DMS53 (cell line): ENCODE results near the gene APH1B.

ENCODE experiments used
- DNase-seq: peaks from one replicate; lab custom pipeline; 2025; lab: John Stamatoyannopoulos, UW

APH1B gene

DNA sequence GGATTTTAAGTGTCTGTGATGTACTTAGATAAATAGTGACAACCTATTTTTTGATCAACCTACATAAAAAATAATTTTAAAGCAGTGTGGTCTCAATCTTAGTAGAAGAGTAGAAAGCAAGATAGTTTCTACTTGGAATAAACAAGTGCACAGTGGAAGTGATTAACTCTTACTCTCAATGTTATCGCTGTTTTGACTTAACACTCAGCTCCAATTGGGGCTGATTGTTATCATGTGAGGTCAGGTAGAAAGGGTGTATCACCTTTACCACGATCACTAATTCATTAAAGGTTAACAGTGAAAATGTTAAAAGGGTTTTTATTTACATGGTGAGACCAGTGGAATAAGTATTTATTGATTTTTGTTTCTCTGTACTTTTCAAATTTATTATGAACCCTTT, 22.4 kb upstream of the APH1B start:
- no peak for DNase-seq

DNA sequence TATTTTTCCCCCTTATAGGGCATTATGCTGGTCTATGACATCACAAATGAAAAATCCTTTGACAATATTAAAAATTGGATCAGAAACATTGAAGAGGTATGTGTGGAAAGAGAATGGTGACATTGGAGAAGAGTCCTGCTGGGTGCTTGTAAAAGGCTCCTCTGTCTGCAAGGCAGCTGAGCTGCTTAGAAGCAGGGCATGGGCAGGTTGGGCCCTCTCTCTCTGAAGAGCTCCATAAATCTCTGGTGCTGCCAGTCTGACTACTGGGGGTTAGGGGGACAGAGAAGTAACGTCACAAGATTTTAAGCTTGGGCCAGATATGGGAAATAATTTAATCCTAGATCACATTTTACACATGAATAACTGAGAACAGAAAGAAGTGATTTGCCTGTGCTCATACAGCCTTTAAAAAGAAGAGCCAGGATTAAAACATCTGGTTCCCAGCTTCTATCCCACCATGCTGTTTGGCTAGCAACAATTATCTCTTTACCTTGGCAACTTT, 21.9 kb upstream of the APH1B start:
- no peak for DNase-seq

DNA sequence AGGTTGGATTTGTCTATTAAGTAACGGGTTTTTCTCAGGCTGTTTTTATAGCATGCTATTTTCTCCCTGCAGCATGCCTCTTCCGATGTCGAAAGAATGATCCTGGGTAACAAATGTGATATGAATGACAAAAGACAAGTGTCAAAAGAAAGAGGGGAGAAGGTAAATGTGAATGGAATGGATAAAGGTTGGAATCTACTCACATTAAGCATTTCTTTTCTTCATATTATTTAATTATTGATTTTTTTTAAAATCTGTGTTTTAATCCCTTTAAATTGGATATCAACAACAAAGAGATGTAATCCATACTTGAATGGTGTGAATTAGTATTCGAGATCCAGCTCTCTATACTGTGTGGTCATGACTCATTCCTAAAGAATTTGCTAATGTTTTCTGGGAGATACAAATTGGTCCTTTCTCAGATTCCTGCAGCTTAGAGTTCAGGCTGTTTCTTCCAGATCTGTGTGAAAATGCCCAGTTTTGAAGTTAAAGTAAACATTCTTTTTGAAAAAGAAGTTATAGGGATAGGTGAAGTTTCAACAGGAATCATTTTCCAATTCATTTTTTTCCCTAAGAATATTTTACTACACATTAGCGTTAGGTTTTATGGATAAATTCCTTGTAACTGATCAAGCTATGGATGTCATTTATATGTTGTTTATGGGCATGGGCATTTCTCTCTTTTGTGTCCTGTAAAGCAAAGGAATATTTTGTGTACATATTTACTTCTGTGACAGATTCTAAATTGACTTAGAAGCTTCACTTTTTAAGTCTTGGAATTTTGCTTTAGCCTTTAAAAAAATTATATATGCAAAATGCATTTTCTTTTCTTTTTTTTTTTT, 20.8 kb upstream of the APH1B start:
- no peak for DNase-seq

DNA sequence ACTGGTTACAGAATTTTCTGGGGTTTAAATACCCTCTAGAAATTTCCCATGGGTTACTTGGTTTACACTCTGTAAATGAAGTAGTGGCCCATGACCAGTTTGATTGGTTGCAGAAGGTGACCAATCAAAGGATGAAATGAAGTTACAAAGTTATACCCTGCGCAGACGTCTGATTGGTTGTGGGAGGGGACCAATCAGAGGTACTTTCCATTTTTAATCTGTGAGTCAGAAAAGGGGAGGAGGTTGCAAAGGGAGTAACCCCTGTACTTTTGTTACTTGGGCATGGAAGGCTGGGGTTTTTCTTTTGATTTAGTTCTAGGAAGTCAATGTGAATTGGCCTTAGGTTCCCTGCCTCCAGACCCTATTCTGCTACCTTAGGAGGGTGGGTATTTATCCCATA, 18.7 kb upstream of the APH1B start:
- no peak for DNase-seq

DNA sequence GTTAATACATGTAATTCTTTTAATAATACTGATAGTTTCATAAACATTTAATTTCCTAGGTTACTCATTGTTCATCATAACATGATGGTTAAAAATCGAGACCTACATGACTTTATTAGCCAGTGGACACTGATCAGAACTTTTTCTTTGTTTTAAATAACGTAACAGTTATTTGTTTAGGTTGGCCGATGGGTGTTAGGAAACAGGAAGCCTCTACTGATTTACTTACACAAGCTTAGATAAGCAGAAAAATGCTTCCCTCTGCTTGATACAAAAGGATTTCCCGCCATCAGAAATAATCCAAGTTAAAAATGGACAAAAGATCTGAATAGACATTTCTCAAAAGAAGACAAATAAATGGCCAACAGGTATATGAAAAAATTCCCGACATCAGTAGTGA, 16.6 kb upstream of the APH1B start:
- no peak for DNase-seq

DNA sequence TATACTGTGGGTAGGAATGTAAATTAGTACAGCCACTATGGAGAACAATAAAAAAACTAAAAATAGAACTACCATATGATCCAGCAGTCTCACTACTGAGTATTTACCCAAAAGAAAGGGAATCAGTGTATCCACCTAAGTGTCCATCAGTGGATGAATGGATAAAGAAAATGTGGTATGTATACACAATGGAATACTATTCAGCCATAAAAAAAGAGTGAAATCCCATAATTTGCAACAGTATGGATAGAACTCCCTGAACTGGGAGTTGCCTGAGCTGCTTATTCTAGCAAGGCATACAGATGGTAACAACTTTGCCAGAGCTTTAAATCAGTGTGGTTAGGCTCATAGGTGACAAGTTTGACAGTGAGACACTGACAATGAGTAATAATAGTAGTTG, 16.1 kb upstream of the APH1B start:
- no peak for DNase-seq

DNA sequence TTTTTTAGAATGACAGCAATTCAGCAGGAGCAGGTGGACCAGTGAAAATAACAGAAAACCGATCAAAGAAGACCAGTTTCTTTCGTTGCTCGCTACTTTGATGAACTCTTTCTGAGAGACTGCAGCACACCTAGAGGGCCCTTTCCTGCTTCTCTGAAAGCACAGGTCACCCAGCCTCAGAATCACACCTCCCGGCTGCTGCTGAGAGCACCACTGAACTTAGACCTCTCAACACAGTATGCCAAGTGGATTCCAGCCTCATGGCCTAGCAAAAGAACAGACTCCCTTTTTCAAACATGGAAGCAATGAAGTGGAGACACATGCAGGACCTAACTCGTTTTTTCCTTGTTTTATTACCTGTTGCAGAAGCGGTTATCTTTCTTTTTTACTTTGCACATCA, 13.9 kb upstream of the APH1B start:
- DNase-seq = no peak

DNA sequence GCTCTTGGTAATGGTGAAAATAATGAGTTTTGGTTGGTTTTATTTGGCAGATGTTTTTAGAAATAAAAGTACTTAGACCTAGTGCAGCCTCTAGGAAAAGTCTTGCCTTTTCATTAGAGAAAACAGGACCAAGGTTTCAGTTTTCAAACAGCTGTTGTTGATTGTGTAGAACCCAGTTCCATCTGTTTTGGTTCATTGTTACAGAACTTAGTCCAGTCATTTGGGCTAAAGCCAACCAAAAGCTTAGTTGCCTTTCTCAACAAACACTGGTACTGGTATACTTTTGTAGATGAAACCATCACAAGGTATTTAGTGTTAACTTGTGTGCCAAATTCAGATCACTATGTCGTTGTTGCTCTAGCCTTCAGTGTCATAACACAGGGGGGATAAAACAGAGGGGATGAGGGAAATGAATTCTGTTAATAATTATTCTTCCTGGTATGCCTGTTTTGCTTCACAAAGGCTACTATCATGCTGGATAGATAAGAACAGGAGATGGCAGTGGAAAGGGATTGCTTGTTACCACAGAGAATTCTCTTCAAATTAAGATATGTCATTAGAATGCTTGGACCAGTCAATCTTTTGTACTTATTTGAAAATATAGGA, 12.6 kb upstream of the APH1B start:
- no peak for DNase-seq

DNA sequence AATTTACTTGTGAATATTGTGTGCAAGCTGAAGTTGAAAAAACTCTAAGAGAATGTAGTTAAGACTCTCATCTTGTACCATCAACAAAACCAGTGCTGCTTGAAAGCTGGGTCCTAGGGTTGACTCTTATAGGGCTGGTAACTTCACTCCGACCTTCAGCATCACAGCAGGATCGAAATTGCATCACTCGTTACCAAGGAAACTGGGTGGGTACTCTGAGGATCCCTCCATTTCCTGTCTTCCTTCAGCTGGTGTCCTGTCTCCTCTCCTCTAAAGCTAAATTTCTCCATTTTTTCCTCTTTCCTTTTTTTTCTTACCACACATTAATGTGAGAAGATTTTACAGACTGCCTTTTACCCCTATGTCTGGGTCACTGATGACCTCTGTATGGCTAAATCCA, 3.0 kb upstream of the APH1B start:
- DNase-seq = no peak

DNA sequence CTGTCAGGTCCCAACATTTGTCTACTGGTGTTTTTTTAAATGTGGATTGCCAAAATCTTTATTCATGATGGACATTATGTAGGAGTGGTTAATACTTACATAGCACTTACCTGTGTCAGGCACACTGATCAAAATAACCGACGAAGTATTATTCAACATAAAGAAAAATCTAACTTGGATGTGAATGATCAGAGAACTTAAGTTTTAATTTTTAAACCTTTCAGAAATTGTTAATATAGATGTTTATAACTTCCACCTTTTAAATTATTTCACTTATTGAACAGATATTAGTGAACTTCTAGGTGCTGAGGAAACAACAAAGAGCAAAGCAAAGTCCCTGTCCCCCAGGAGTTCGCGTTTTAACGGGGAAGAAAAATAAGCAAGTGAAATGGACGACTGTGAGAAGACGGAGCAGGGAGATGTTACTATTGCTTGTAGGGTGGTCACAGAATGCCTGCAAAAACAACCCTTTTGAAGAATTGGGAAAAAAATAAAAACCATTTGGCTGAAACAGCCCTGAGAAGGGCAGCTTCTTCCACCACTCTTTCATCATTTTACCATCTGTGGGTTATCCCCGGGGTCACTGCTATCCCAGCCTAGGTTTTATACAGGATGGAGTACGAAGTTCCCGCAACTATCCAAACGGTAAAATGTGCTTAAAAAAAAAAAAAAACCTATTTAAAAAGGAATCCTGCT, 915 bp upstream of the APH1B start:
- DNase-seq = peak; percentile 44

DNA sequence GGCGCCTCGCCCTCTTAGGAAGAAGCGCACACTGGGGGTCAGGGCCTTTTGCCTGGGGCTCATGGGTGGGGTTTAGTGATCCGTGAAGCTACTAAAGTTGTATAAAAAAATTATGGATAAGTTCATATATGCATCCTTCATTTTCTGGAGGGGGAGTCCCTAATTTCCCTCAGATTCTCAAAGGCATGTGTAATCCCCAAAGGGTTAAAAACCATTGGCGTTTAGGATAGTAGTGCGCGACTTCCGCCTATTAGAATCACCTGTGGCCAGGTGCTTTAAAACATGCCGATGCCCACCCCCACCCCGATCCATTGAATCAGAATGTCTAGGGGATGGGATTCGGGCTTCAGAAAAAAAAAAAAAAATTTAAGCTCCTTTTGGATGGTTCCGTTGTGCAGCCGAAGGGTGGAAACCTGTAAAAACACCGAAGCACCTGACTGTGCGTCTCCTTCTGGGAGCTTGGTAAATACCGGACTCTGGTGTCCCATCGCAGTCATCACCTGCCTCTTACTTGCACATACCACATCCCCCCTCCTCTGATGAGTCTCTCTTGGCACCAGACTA, 570 bp downstream of the APH1B start:
- peak; percentile 48 for DNase-seq

DNA sequence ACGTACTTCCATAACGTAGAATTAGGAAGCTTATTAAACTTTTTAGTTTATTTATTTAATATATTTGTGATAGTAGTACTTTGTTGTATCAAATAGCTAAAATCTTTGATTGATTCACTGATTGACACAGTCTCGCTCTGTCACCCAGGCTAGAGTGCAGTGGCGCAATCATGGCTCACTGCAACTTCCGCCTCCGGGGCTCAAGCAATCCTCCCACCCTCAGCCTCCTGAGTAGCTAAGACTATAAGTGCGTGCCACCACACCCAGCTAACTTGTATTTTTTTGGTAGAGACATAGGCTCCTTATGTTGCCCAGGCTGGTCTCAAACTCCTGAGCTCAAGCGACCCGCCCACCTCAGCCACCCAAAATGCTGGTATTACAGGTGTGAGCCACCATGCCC, 5.7 kb downstream of the APH1B start:
- DNase-seq = no peak

DNA sequence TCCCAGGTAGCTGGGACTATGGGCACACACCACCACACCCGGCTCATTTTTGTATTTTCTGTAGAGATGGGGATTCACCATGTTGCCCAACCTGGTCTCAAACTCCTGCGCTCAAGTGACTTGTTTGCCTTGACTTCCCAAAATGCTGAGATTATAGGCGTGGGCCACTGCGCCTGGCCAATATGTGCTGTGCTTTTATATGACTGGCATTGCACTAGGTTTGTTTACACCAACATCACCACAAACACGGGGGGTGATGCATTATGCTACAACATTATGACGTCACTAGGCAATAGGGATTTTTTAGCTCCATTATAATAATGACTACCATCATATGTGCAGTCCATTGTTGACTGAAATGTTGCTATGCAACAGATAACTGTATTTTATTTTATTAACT, 6.9 kb downstream of the APH1B start:
- no peak for DNase-seq

DNA sequence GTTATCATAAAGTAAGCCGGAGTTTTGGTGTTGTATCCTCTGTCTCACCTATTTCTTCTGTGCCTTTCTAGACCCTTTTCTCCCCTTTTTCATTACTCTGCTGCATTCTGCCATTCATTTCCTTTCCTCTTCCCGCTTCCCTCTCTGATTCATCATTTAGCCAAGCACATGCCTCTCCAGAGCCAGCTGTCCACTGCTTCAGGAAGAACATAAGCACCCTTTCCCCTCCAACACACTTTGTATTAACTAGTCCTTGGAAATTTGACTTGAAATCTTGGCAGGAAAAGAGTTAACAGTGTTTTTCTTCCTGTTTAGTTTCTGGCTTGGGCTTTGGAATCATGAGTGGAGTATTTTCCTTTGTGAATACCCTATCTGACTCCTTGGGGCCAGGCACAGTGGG, 9.7 kb downstream of the APH1B start:
- no peak for DNase-seq

DNA sequence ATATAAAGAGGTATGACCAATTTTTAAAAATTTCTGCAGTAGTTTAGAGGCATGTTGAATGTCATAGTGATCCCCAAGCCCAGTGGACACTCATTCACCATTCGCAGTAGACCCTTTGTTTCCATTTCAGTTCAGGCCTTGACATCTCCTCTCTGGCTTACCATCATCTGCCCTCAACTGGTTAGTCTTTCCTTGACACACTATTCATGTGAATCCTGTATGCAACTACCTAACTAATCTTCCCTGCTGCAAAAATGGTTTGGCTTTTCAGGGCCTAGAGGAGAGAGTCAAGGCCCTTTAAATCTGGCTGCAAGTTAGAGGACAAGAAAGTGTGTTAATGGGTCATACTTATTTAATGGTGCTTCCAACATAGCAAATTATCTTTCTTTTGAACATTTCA, 10.9 kb downstream of the APH1B start:
- no peak for DNase-seq

DNA sequence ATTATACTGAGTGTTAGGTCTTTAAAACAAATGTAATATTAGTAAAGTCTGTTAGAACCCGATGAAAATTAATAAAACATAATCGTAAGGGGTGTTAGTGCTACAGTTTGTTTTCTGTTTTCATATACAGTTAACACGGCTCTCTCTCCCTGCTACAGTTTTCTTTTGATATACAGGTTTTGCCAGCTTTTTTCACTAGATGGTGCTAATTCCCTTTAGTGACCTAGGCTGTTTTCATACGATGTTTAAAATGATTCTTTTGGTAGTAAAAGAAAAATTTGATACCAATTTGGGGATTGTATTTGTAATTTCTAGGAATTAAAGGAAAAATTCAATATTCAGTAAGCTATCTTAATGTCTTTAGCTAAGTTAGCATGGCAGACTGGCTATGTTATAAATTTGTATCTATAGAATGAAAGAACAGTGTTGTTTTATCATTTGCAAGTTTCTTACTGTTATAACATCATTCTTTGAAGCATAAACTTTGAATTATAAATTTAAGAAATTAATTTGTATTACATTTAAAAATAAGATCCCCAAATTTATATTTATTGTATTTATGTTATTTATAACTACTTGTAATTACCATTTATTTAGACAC, 11.5 kb downstream of the APH1B start:
- DNase-seq = peak; percentile 67

DNA sequence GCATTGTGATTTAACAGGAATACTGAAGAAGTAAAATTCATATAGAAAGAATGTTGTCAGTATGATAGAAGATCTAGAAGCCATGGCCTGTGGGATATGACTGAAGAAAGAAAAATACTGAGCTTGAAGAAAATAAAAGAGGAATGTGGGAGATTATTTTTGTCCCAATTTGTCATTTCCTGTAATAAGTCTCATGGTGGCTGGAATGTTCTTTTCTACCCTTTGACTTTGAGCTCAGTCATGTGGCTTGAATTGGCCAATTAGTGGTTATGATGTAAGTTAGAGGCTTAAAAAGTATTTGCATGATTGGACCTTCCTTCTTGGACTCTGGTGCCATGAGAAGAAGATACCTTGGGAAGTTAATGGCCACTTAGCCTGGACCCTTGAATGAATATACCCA, 14.1 kb downstream of the APH1B start:
- DNase-seq = no peak

DNA sequence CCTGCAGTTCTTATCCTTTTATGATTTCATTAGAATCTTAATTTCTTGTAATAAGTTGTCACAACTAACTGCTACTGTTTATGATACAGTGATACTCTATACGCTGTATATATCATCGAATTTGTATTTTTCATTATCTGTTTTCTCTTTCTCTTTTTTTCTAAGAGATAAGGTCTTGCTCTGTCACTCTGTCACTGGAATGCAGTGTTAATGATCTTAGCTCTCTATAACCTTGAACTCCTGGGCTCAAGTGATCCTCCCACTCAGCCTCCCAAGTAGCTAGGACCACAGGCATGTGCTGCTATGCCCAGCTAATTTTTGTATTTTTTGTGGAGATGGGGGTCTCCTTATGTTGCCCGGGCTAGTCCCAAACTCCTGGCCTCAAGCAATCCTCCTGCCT, 14.8 kb downstream of the APH1B start:
- DNase-seq = no peak

DNA sequence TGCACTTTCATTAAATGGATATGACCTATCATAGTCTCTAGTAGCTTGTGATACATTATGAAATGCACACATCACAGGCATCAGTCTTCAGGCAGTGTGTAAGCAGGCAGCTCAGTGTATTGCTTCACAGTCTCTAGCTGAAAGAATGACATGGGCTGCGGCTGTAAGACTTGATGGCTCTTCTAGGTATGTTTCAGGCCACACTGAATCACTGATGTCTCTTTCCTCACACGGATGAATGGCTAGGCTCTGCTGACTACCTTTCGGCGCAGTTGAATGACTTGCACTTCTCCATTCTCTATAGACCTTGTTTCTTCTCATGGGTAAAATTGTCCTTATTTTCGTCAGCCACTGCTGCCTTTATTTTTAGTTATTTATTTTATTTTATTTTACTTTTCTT, 15.4 kb downstream of the APH1B start:
- DNase-seq = no peak

DNA sequence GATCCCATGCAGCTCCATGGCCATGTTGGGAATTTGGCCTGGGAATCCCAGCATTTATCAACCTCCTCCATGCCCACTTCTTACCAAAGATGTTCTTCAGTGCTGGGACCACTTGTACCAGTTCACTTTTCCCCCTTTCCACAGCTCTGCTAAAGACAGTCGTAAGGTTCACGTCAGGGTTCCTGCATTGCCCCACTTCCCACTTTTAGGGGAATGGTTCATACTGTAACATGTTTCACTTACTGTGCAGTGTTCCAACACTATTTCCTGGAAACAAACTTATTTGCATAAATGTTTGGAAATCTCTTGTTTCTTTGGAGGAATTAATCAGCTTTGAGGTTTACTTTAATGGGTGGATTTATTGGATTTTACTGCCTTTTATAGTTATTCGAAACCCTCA, 17.0 kb downstream of the APH1B start:
- DNase-seq = no peak

DNA sequence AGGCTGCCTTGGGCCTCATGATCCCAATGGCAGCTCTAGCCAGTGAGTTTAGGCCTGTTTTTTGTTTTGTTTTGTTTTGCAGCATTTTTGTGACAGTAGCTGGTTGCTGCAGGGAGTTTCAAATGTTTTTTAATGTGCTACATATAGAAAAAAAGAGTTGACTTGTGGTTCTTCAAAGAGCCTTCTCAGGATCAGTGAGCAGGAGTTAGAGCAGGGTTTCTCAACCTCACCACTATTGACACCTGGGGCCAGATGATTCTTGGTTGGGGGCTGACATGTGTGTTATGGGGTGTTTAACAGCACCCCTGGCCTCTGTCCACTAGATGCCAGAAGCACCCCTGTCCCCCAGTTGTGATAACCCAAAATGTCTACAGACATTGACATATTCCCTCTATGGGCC, 17.9 kb downstream of the APH1B start:
- no peak for DNase-seq

DNA sequence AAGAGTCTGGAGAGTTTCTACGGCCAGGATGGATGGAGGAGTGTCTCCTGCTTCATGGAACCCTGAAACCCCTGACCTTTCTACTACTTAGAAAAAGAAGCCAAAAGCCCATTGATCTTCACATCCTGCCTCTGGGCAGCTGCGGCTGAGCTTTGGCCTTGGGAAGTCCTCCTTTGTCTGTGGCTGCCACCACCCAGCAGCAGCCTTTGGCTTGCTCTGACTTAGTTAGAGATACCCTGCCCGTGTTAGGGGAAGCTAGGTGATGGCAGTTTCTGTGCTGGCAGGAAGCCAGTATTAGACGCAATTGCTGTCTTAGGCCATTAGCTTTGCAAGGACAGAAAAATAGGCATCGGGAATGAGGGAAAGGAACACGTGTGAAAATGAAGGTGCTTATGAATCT, 18.8 kb downstream of the APH1B start:
- DNase-seq = no peak
